Measurements from ENCODE around the gene PIP4P1.
"Not testable (repeated sequence)": the region's sequence is repeated elsewhere in the genome, so short reads cannot be mapped to it uniquely, and the experiment has no call there.

GRCh38 chr14:20506752-20507151 lies 45.5 kb upstream of the PIP4P1 start:
- TF ChIP-seq CTCF, POLR2A (IDR thresholded peaks at IDR 0.05): not testable (repeated sequence)
